HepG2 (cell line): ENCODE results near the gene SMIM36. TPM values are rescaled to one million over a fixed set of nuclear protein-coding genes. Genes with fewer than 3 reads are reported as not detected.

Experiments
- ATAC-seq: fragments of 200-7000 bp; cut with Tn5 transposase; 3 replicates; pipeline ENCODE4 v1.9.1; 2020; ENCODE audit warnings: mild to moderate bottlenecking, moderate library complexity
- BruUV-seq: library from RNA; stranded (reverse); fragments of 400-500 nt; replicated peaks from 2 replicates; lab custom pipeline; 2021; lab: Mats Ljungman, UMichigan
- CTCF ChIA-PET: fragments of 300-600 bp; formaldehyde crosslinking; extraction: SDS; loops from one replicate; lab custom pipeline; 2021; ENCODE audit warnings: low total read pairs, inconsistent platforms, low intra/inter-chr PET ratio; lab: Yijun Ruan, JAX
- POLR2A ChIA-PET: fragments of 350-600 bp; sonication (Branson Sonifier 250); formaldehyde crosslinking; loops from one replicate; lab custom pipeline; 2020; ENCODE audit warnings: antibody characterized with exemption, inconsistent platforms; lab: Yijun Ruan, JAX
- DNase-seq: peaks from one replicate; pipeline ENCODE4 v3.0.0-alpha.2; 2015; ENCODE audit warnings: low spot score
- FAIRE-seq: peaks from 3 replicates; lab custom pipeline; 2011; peaks lifted over from hg19 to GRCh38; lab: Jason Lieb, UNC
- H2AFZ ChIP-seq: one replicate; pipeline ENCODE4 v1.6.1; 2011; ENCODE audit warnings: low read length, inconsistent platforms
- H3K27ac ChIP-seq: fragments of 300-600 bp; 3 replicates; pipeline ENCODE4 v1.8.0; 2011; ENCODE audit warnings: mixed run types, mild to moderate bottlenecking, mixed read lengths, low read length, inconsistent platforms; ENCODE audit not compliant: insufficient read depth; ENCODE audit errors: extremely low read length
- H3K27me3 ChIP-seq, 2 experiments: fragments of 200-600 bp in 1 of 2; 2 replicates in 1 of 2; 3 replicates in 1 of 2; pipeline versions ENCODE4 v1.6.0 to v1.8.0; 2011; ENCODE audit warnings: low read length in 2 of 2, mild to moderate bottlenecking in 2 of 2, moderate library complexity in 2 of 2, inconsistent platforms in 1 of 2; ENCODE audit not compliant: insufficient read depth in 2 of 2, control insufficient read depth in 1 of 2
- H3K36me3 ChIP-seq, 2 experiments: fragments of 200-600 bp in 1 of 2; replicated peaks in 1 of 2; 2 replicates in 1 of 2; 3 replicates in 1 of 2; pipeline versions ENCODE4 v1.5.1 to v1.8.0; 2011; ENCODE audit warnings: low read length in 2 of 2, inconsistent platforms in 1 of 2; ENCODE audit not compliant: insufficient read depth in 2 of 2, control insufficient read depth in 1 of 2
- H3K4me1 ChIP-seq: 2 replicates; pipeline ENCODE4 v1.5.1; 2012; ENCODE audit warnings: low read length, inconsistent platforms; ENCODE audit not compliant: insufficient read depth
- H3K4me2 ChIP-seq: 2 replicates; pipeline ENCODE4 v1.6.0; 2011; ENCODE audit warnings: low read depth, low read length, inconsistent platforms
- H3K4me3 ChIP-seq, 3 experiments: fragments of 200-600 bp in 1 of 3; sonication (generic), shearing (Covaris generic) in 1 of 3; replicated peaks in 1 of 3; 2 replicates each; pipeline ENCODE4 v1.5.1; 2011 to 2016; ENCODE audit warnings: low read length in 3 of 3, inconsistent platforms in 2 of 3, low read depth in 2 of 3, mild to moderate bottlenecking in 2 of 3, control low read depth in 1 of 3, mixed read lengths in 1 of 3; ENCODE audit not compliant: insufficient read depth in 1 of 3
- H3K79me2 ChIP-seq: one replicate; pipeline ENCODE4 v1.6.1; 2011; ENCODE audit warnings: low read length, inconsistent platforms; ENCODE audit not compliant: insufficient read depth
- H3K9ac ChIP-seq: 2 replicates; pipeline ENCODE4 v1.6.0; 2011; ENCODE audit warnings: mild to moderate bottlenecking, low read depth, low read length, inconsistent platforms; ENCODE audit not compliant: insufficient read depth
- H3K9me3 ChIP-seq: 2 replicates; pipeline ENCODE4 v1.5.1; 2012; ENCODE audit warnings: mild to moderate bottlenecking, low read length
- H4K20me1 ChIP-seq: 2 replicates; pipeline ENCODE4 v1.6.0; 2011; ENCODE audit warnings: inconsistent platforms, mild to moderate bottlenecking, low read length, moderate library complexity; ENCODE audit not compliant: insufficient read depth
- HNRNPH1 ChIP-seq: fragments of 200-400 bp; formaldehyde crosslinking; optimal IDR thresholded peaks from 2 replicates; pipeline ENCODE3; 2017; ENCODE audit warnings: mild to moderate bottlenecking, low read depth, low read length
- HOXA3 ChIP-seq: sonication (generic); formaldehyde crosslinking; IDR thresholded peaks from 2 replicates; pipeline ENCODE4 v1.5.0; 2020; ENCODE audit warnings: missing genetic modification reagents
- NRL ChIP-seq: sonication (generic); formaldehyde crosslinking; IDR thresholded peaks from 2 replicates; pipeline ENCODE4 v1.5.0; 2020; ENCODE audit warnings: missing genetic modification reagents, mild to moderate bottlenecking, moderate library complexity, borderline replicate concordance
- TSC22D2 ChIP-seq: sonication (generic); formaldehyde crosslinking; IDR thresholded peaks from 2 replicates; pipeline ENCODE4 v1.5.1; 2020; ENCODE audit warnings: missing genetic modification reagents, mild to moderate bottlenecking, borderline replicate concordance
- ZNF441 ChIP-seq: sonication (generic); formaldehyde crosslinking; IDR thresholded peaks from 2 replicates; pipeline ENCODE4 v1.7.0; 2021; ENCODE audit warnings: missing genetic modification reagents, borderline replicate concordance
- ZNF670 ChIP-seq: sonication (generic); formaldehyde crosslinking; IDR thresholded peaks from 2 replicates; pipeline ENCODE4 v1.8.0; 2022; ENCODE audit warnings: mild to moderate bottlenecking, missing genetic modification reagents, borderline replicate concordance
- ZNF841 ChIP-seq: sonication (generic); formaldehyde crosslinking; IDR thresholded peaks from 2 replicates; pipeline ENCODE4 v1.8.1; 2023; ENCODE audit warnings: missing genetic modification reagents, borderline replicate concordance
- WGBS: methylation state at CpG from one replicate; pipeline ENCODE4 v1.1.6; 2017; ENCODE audit warnings: low lambda C conversion rate; 5-methylcytosine and 5-hydroxymethylcytosine counted together
- in situ Hi-C: cut with HindIII; loops from 2 replicates; pipeline ENCODE4 v1.10.0; 2017; ENCODE audit warnings: low pct_unique_long_range_greater_than_20kb; ENCODE audit not compliant: extremely low pct_ligation_motif_present
- intact Hi-C: fragments of 100-400 bp; cut with micrococcal nuclease; formaldehyde crosslinking; loops from one replicate; pipeline ENCODE4 v1.10.0; 2022; ENCODE audit not compliant: unreplicated experiment
- polyA plus RNA-seq, 8 experiments: library from polyadenylated mRNA; depleted of rRNA in 3 of 8; stranded (reverse) in 7 of 8; unstranded in 1 of 8; fragments of >200 nt; fragmentation: Illumina TruSeq in 4 of 8; extraction: Trizol in 4 of 8; gene quantifications; 2 replicates each; pipeline versions ENCODE4 v1.2.1 to v1.2.3, GENCODE V29; 2011 to 2016; ENCODE audit warnings: low read depth in 4 of 8, missing spikeins in 1 of 8, mixed read lengths in 1 of 8; ENCODE audit not compliant: insufficient read depth in 1 of 8
- total RNA-seq, 5 experiments: library from RNA; depleted of rRNA; stranded (reverse); fragments of >200 nt; fragmentation: Illumina TruSeq; extraction: Trizol; gene quantifications; 2 replicates each; pipeline ENCODE4 v1.2.3, GENCODE V29; 2016; ENCODE audit warnings: low read depth in 1 of 5
- TF ChIP-seq, protein P1 (sequence below): IDR thresholded peaks from 2 replicates; pipeline ENCODE4 v1.6.1; 2018; ENCODE audit warnings: missing genetic modification reagents
- TF ChIP-seq, protein P2 (sequence below): sonication (generic); formaldehyde crosslinking; IDR thresholded peaks from 2 replicates; pipeline ENCODE4 v1.4.0; 2020; ENCODE audit warnings: missing genetic modification reagents; ENCODE audit errors: not compliant biosample characterization
- TF ChIP-seq, protein P3 (sequence below): sonication (generic); formaldehyde crosslinking; IDR thresholded peaks from 2 replicates; pipeline ENCODE4 v1.5.0; 2020; ENCODE audit warnings: missing genetic modification reagents, mild to moderate bottlenecking, borderline replicate concordance
- TF ChIP-seq, protein P4 (sequence below): sonication (generic); formaldehyde crosslinking; IDR thresholded peaks from 2 replicates; pipeline ENCODE4 v1.4.0; 2020; ENCODE audit warnings: mild to moderate bottlenecking, missing genetic modification reagents

The SMIM36 gene
- total and polyA plus RNA-seq, 2 of the 13 experiments (the other 11 are each of a cell fraction or from before 2014, with no cell fraction given), result not detected

DNA sequence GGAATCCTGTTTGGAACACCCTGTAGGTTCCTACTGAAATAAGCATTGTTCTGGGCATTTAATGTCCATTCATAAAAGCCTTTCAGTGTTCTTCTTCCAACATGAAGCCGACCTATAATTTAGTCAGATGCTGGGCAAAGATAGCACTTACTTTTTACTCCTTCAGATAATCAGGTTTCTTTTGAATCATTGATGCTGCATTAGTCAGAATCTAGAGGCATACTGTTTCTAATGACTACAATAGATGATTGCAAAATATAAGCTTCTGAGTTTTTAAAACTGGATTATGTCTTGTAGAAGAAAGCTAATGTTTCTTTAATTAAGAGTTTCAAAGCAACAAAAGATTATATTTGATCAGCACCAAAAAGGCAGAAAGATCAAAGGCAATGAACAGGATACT is 105.7 kb downstream of the SMIM36 start:
- peaks cover 24 to 71% of the 10 kb centered on the region in 2 experiments for H3K36me3 ChIP-seq
- H3K9me3 ChIP-seq, result no peaks in the 10 kb centered on the region
- H4K20me1 ChIP-seq, result no peaks in the 10 kb centered on the region
- 93% methylated on average over 1 of the region's 1 CpG for WGBS
- no peak overlapping the region for H3K4me3 ChIP-seq
- intact Hi-C loops, result no loop called here
- CTCF ChIA-PET, result no interaction called here
- H3K27me3 ChIP-seq, result no peaks in the 10 kb centered on the region
- POLR2A ChIA-PET, result interaction anchor here (4.9 to 9.8 kb wide), 4 partner anchors 11 to 41 kb away, joined by 38 to 127 read pairs (median 54); partner anchors contain the start of gene MMD
- H3K4me1 ChIP-seq, result peaks cover 90% of the 10 kb centered on the region
- DNase-seq (no peak), FAIRE-seq (no peak), ATAC-seq (no peak)
- BruUV-seq, result no TSS peak
- H3K9ac ChIP-seq, result no peak overlapping the region
- in situ Hi-C loops, result no loop called here
- no peak overlapping the region for H2AFZ ChIP-seq
- peak overlapping the region; percentile 87 for H3K27ac ChIP-seq
- peaks cover 38% of the 10 kb centered on the region for H3K79me2 ChIP-seq
- H3K4me2 ChIP-seq, result no peak overlapping the region
- TF ChIP-seq HOXA3 (CRISPR knock-in tag) (no peak), ZNF441 (CRISPR knock-in tag) (no peak), ZNF670 (CRISPR knock-in tag) (no peak), ZNF841 (CRISPR knock-in tag) (no peak), TSC22D2 (CRISPR knock-in tag) (no peak), NRL (no peak), HNRNPH1 (no peak)
- TF ChIP-seq, protein P1, sequence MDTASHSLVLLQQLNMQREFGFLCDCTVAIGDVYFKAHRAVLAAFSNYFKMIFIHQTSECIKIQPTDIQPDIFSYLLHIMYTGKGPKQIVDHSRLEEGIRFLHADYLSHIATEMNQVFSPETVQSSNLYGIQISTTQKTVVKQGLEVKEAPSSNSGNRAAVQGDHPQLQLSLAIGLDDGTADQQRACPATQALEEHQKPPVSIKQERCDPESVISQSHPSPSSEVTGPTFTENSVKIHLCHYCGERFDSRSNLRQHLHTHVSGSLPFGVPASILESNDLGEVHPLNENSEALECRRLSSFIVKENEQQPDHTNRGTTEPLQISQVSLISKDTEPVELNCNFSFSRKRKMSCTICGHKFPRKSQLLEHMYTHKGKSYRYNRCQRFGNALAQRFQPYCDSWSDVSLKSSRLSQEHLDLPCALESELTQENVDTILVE, result no peak
- TF ChIP-seq, protein P2, sequence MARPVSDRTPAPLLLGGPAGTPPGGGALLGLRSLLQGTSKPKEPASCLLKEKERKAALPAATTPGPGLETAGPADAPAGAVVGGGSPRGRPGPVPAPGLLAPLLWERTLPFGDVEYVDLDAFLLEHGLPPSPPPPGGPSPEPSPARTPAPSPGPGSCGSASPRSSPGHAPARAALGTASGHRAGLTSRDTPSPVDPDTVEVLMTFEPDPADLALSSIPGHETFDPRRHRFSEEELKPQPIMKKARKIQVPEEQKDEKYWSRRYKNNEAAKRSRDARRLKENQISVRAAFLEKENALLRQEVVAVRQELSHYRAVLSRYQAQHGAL, result no peak
- TF ChIP-seq, protein P3, sequence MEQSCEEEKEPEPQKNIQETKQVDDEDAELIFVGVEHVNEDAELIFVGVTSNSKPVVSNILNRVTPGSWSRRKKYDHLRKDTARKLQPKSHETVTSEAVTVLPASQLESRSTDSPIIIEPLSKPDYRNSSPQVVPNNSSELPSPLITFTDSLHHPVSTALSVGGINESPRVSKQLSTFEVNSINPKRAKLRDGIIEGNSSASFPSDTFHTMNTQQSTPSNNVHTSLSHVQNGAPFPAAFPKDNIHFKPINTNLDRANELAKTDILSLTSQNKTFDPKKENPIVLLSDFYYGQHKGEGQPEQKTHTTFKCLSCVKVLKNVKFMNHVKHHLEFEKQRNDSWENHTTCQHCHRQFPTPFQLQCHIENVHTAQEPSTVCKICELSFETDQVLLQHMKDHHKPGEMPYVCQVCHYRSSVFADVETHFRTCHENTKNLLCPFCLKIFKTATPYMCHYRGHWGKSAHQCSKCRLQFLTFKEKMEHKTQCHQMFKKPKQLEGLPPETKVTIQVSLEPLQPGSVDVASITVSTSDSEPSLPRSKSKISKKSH, result no peak
- TF ChIP-seq, protein P4, sequence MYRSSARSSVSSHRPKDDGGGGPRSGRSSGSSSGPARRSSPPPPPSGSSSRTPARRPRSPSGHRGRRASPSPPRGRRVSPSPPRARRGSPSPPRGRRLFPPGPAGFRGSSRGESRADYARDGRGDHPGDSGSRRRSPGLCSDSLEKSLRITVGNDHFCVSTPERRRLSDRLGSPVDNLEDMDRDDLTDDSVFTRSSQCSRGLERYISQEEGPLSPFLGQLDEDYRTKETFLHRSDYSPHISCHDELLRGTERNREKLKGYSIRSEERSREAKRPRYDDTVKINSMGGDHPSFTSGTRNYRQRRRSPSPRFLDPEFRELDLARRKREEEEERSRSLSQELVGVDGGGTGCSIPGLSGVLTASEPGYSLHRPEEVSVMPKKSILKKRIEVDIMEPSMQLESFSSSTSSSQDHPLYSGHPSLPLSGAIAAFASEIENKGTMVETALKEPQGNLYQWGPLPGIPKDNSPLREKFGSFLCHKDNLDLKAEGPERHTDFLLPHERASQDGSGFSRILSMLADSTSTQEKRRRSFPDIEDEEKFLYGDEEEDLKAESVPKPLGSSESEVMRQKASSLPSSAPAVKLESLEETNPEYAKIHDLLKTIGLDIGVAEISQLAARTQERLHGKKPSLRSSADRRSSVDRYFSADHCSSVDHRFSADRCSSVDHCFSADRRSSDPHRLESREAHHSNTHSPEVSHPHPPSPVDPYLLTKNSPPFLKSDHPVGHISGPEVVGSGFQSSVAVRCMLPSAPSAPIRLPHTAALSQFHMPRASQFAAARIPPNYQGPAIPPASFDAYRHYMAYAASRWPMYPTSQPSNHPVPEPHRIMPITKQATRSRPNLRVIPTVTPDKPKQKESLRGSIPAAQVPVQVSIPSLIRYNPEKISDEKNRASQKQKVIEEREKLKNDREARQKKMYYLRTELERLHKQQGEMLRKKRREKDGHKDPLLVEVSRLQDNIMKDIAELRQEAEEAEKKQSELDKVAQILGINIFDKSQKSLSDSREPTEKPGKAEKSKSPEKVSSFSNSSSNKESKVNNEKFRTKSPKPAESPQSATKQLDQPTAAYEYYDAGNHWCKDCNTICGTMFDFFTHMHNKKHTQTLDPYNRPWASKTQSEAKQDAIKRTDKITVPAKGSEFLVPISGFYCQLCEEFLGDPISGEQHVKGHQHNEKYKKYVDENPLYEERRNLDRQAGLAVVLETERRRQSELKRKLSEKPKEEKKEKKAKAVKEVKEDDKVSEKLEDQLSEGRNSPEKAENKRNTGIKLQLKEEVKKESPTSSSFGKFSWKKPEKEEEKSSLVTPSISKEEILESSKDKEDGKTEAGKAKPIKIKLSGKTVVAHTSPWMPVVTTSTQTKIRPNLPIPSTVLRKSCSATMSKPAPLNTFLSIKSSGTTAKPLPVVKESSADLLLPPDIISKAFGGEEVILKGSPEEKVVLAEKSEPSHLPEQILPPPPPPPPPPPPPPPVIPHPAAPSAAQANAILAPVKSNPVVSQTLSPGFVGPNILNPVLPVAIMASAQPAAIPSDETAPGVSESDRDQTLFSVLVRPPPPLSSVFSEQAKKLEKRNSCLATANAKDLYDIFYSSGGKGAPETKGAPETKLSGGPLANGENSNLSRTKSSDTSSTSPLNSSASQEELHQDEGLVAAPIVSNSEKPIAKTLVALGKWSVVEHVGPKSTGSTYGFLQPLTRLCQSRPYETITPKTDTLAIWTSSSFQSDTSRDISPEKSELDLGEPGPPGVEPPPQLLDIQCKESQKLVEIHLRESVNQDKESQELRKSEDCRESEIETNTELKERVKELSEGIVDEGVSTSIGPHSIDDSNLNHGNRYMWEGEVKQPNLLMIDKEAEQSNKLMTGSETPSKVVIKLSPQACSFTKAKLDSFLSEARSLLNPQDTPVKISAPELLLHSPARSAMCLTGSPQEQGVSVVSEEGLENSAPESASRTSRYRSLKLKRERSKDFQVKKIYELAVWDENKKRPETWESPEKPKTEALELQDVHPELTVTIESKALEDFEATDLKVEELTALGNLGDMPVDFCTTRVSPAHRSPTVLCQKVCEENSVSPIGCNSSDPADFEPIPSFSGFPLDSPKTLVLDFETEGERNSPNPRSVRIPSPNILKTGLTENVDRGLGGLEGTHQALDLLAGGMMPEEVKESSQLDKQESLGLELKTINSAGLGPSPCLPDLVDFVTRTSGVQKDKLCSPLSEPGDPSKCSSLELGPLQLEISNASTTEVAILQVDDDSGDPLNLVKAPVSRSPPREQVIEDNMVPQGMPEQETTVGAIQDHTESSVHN (CRISPR knock-in tag), result no peak
